ENCODE results near the gene THSD7B. TPM values are rescaled to one million over a fixed set of nuclear protein-coding genes. Genes with fewer than 3 reads are reported as not detected.

Gene THSD7B
- total and polyA plus RNA-seq, 9 donors, result 0.10 to 0.82 (median 0.37) TPM; not detected in 1

- Histone ChIP-seq H3K4me1 (ENCODE audit: insufficient read depth) (no peaks in the 10 kb centered on the region), H3K27me3 (no peaks in the 10 kb centered on the region), H3K36me3 (no peaks in the 10 kb centered on the region), H3K9me3 (no peaks in the 10 kb centered on the region), H3K27ac (no peak overlapping the region), H3K4me3 (no peak overlapping the region)
- WGBS, 3 donors, result 59 to 70% (median 67%) methylated on average over 7 of the region's 7 CpGs
- intact Hi-C loops (cut with DNase I), result no loop called here
- TF ChIP-seq CTCF (IDR thresholded peaks at IDR 0.05), result no peak
- TF ChIP-seq EP300 (IDR thresholded peaks at IDR 0.05), result no peak
- TF ChIP-seq POLR2A (IDR thresholded peaks at IDR 0.05), result no peak
- DNase-seq, result no peak
Observed at GRCh38 chr2:136858656-136859055, 93.3 kb downstream of the THSD7B start.

GRCh38 chr2:136860443-136860958, 95.2 kb downstream of the THSD7B start:
- no peaks in the 10 kb centered on the region for H3K9me3 ChIP-seq
- H3K27me3 ChIP-seq, result no peaks in the 10 kb centered on the region
- intact Hi-C loops (cut with DNase I), result no loop called here
- no peak overlapping the region for H3K4me3 ChIP-seq
- 77 to 85% (median 85%) methylated on average over 2 of the region's 2 CpGs for WGBS, 3 donors
- no peaks in the 10 kb centered on the region for H3K36me3 ChIP-seq
- H3K27ac ChIP-seq, result no peak overlapping the region
- H3K4me1 ChIP-seq (ENCODE audit: insufficient read depth), result no peaks in the 10 kb centered on the region
- TF ChIP-seq POLR2A (IDR thresholded peaks at IDR 0.05) (no peak), EP300 (IDR thresholded peaks at IDR 0.05) (no peak), CTCF (IDR thresholded peaks at IDR 0.05) (no peak)
- DNase-seq, result no peak

GRCh38 chr2:136863468-136863867, 98.1 kb downstream of the THSD7B start:
- WGBS, 3 donors, result 31 to 46% (median 40%) methylated on average over 6 of the region's 6 CpGs
- TF ChIP-seq EP300 (IDR thresholded peaks at IDR 0.05) (no peak), CTCF (IDR thresholded peaks at IDR 0.05) (no peak), POLR2A (IDR thresholded peaks at IDR 0.05) (no peak)
- no peaks in the 10 kb centered on the region for H3K27me3 ChIP-seq
- DNase-seq, result no peak
- H3K4me1 ChIP-seq (ENCODE audit: insufficient read depth), result no peaks in the 10 kb centered on the region
- H3K36me3 ChIP-seq, result no peaks in the 10 kb centered on the region
- intact Hi-C loops (cut with DNase I), result no loop called here
- H3K4me3 ChIP-seq, result no peak overlapping the region
- no peak overlapping the region for H3K27ac ChIP-seq
- no peaks in the 10 kb centered on the region for H3K9me3 ChIP-seq

- H3K27me3 ChIP-seq, result no peaks in the 10 kb centered on the region
- H3K27ac ChIP-seq, result no peak overlapping the region
- no peak for TF ChIP-seq POLR2A (IDR thresholded peaks at IDR 0.05)
- TF ChIP-seq CTCF (IDR thresholded peaks at IDR 0.05), result no peak
- TF ChIP-seq EP300 (IDR thresholded peaks at IDR 0.05), result no peak
- no peak for DNase-seq
- 2 to 11% (median 3%) methylated on average over 4 of the region's 4 CpGs for WGBS, 3 donors
- no peaks in the 10 kb centered on the region for H3K36me3 ChIP-seq
- no peaks in the 10 kb centered on the region for H3K4me1 ChIP-seq (ENCODE audit: insufficient read depth)
- H3K9me3 ChIP-seq, result no peaks in the 10 kb centered on the region
- intact Hi-C loops (cut with DNase I), result no loop called here
- no peak overlapping the region for H3K4me3 ChIP-seq
Observed at GRCh38 chr2:136863874-136864273, 98.5 kb downstream of the THSD7B start.
